HG03520 (cell line): ENCODE data around the gene FER.
A peak's percentile ranks its signal among the peaks of the same experiment; 100 is the strongest.

Experiments used
- ATAC-seq: cut with Tn5 transposase; IDR thresholded peaks from one replicate; pipeline ENCODE4 v1.9.1; 2021; ENCODE audit warnings: mild to moderate bottlenecking, moderate library complexity; ENCODE audit not compliant: unreplicated experiment

Gene FER

GRCh38 chr5:109100971-109101370 lies 353.3 kb downstream of the FER start:
- no peak for ATAC-seq

DNA sequence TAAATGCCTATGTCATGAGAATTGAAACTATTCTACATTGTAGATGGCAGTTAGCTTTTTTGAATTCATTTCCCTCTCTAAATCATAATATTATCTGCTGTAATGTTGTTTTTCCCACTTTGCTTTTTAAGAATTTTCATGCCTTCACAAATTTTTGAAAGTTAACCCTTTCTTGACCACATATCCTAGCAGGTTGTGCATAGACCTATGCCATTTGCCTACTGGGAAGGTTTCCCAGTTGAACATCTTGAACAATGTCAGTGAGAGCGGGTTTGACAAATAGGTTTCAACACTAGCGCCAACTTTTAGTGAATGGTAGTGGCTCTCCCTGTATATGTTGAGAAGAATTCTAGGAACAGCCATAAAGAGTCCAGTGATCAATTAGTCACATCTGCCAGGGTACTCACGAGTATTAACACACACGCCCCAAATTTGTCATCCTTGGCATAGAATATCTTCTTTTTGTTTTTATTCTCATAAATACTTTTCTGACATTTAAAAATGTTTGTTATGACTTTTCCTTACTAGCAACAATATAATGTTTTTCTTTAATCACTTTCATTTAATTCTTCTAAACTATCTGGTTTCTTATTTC lies 354.5 kb downstream of the FER start:
- ATAC-seq = no peak

DNA sequence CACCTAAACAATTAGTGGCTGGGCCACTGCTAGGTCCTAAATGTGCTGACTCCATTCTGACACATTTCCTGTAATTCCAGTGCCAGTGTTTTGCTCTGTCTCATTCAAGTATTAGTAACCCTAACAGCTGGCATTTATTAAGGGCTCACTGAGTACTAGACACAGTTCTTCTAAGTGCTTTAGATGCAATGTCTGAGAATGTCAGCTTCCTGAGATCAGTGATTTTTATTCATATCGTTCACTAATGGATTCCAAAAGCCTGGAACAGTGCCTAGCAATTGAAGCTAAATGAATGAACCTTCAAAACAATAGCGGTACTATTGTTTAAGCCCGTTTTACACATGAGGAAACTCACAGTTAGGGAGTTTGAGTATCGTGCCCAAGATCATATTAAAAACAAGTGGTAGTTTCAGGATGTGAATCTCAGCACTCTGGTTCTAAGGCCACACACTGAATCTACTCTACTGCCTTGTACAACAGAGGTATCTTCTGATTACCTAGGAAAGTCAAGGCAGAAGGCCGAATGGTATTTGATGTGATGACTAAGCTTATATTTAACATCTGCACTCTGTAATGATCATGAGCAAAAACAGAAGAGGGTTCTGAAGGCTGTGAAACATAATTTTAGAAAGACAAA lies 358.1 kb downstream of the FER start:
- ATAC-seq = no peak

GRCh38 chr5:109111680-109112079 lies 364.0 kb downstream of the FER start:
- ATAC-seq = no peak

GRCh38 chr5:109113608-109114007 lies 365.9 kb downstream of the FER start:
- ATAC-seq = no peak

DNA sequence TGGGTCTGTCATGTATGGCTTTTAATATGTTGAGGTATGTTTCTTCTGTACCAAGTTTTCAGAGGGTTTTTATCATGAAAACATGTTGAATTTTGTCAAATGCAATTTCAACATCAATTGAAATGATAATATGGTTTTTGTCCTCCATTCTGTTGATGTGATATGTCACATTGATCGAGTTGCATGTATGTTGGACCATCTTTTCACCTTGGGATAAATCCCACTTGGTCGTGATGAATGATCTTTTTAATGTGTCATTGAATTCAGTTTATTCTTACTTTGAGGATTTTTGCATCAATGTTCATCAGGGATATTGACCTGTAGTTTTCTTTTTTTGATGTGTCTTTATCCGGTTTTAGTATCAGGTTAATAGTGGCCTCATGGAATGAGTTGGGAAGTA lies 373.5 kb downstream of the FER start:
- no peak for ATAC-seq

DNA sequence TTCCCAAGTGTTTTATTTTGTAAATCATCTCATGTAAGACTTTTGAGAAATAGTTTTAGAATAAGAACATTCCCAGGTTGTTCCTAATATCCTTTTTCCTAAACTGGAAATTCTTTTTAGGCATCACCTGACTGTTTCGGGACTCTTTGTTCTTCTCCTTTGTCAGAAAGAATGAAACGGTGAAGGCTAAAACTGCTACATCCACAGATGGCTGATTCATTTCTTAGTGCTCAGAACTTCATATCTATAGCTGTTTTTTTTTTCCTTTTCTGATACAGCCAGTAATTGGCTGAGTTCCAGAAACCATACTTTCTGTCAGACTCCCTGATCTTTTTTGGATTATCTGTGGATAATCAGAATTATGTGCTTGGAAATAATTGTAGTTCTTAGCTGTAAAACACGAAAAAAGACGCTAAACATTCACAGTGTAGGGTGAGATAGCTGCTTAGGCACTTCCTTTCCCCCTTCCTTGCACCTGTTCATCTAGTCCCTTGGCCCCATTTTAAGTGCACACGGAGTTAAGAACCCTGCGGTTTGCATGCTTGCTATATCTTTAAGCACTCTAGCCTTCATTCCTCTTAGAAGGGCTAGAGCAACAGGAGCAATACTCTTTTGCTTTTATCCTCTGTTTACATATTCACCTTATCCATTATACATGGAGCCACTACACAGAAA lies 378.2 kb downstream of the FER start:
- ATAC-seq = no peak

DNA sequence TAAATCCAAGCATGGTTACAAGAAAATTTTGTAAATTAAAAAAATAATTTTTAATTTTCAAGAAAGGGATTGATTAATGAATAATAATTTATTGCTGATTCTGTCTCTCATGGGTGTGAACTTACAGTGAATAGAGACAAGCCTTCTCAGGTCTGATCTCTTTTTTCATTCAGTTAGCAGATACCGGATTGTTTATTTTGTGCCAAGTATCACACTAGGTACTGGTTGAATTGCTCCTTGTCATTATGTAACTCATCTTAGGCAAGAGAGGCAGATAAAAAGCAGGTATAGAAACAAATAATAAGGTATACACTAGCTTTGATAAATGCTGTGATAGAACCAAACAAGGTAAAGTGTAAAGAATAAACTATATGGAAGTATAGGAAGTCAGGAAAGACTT lies 378.8 kb downstream of the FER start:
- ATAC-seq = no peak

DNA sequence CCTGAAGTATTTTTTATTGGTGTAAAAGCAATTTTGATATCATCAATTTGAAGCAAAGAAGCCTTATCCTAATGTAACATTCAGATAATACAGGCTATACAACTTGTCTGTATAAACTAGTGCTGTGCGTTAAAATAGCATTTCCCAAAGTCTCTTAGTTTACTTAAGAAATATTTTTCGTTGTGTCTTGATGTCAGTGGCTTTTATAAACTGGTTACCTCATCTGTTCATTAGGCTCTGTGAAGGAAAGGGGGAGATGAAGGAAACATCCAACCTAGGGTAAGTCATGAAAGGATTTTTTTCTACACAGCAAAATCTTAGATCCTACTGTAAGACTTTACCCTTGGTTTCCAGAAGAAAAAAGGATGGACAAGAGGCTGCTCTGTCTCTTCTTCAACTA lies 389.2 kb downstream of the FER start:
- ATAC-seq = no peak

DNA sequence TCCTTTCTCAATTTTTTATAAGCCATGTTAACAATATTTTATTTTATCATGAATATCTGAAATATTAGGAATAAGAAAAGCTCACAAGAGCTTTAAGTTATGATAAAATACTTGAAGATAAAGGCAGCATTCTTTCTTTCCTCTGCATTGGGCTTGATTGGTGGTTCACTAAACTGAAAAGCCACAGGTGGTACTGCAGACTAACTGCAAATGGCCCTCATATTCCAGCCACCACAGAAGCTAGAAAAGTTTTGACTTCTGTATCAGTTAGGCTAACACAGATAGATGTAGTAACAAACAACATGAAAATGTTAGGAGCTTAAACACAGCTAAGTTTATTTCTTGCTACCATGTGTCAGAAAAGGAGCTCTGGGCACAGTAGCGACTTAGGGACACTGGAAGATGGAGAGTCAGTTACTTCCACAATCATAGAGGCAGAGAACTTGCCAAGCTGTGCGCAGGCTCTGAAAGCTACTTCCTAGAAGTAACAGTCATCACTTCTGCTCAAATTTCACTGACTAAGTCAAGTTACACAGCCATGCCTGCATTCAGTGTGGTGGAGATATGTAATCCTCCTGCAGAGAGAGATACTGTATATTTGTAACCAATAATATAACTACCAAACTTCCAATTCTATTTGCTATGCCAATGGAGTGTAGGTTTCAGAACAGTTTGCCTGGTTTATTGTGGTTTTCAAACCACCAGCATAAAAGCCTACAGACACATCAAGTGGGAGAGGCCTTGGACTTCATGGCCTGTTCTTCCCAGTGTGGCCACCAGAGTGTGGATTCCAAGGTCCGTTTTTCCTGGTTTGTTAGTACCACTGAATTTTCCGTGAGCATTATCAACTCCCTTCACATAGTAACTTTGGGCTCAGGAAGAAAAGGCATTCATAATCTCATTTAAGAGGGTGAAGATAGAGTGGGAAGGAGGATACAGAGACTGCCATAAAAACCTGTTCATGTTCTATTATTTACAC lies 393.8 kb downstream of the FER start:
- ATAC-seq = no peak

DNA sequence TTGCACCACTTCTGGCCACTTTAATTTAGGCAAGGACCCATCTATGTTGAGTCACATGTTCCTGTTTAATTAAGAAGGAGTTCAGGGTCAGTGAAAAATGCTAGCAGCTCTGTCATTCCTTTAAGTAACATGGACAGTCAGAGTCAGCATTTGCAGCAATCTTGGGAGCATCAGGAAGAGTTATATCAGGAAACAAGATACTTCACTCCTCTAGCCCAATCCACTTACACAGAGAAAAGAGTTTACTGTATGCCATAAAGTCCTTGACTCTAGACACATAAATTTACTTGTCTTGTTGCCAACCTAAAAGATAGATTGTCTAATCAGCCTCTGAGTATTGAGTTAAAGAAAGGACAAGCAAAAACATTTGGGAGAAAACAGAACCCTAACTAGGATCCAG lies 395.3 kb downstream of the FER start:
- ATAC-seq = no peak

- ATAC-seq = no peak
Observed at GRCh38 chr5:109145139-109145538, 397.4 kb downstream of the FER start.

GRCh38 chr5:109146591-109146990 lies 398.9 kb downstream of the FER start:
- ATAC-seq = no peak

DNA sequence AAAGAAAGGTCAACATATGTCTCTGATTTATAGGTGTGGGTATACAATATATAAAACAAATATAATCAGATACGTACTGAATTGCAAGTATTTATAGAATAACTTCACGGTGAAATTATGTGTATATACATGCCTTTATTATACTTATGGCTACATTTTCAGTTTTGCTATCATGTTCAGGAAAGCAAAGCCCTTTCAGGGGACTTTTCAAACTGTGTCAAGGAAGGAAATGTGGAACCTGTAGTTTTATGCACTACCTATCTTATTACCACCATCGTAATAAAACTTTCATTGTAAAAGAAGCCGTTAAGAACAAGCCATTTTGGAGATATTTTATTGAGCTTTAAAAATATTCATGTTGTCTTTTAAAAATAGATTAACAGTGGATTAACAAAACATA lies 404.9 kb downstream of the FER start:
- no peak for ATAC-seq

- peak; percentile 69 for ATAC-seq
Observed at GRCh38 chr5:109155625-109156024, 407.9 kb downstream of the FER start.

- no peak for ATAC-seq
Observed at GRCh38 chr5:109156885-109157284, 409.2 kb downstream of the FER start.

DNA sequence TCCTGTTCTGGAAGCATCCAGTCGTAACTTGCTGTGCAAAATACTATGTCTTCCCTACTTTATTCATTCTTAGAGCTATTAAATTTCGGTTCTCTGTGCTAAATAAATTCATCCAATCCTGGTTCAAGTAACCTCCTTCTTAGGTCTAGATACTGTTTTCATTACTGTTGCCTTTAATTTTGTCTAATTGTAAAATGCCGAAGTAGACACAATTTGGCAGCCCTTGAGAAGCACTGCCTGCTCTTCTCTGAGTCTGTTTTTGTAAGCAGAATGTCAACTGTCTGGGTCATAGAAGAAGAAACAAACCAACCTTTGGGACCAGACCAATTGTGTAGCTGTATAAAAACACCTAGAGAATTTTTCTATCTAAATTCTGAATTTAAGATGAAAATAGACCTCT lies 412.8 kb downstream of the FER start:
- ATAC-seq = no peak

DNA sequence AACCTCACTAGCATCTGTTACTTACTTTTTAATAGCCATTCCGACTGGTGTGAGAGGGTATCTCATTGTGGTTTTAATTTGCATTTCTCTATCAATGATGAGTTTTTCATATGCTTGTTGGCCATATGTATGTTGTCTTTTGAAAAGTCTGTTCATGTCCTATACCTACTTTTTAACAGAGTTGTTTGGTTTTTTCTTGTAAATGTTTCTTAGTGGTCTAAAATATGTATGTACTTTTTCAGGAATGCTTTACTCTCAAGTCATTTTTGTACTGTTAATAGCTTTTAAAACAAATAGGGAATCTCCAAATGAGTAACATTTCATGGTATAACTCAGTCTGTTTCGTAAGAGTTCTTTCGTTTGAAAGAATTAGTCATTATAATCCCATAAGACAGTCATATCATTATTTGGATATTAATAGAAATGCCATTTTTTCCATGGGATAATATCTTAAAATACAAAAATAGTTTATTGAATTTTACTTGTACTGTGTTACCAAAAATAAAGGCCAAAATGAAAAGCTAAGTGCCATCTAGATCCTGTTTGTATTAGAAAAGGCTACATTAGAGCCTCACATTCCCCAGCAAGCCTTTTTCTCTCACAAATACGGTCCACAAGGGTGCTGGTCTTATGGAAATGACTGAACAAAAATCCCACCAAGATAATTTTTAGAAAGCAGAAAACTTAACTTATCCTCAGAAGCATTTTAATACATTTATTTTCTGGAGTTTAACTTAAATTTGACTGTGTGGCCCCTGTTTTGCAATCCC lies 414.4 kb downstream of the FER start:
- peak; percentile 77 for ATAC-seq

- no peak for ATAC-seq
Observed at GRCh38 chr5:109163336-109163735, 415.6 kb downstream of the FER start.

DNA sequence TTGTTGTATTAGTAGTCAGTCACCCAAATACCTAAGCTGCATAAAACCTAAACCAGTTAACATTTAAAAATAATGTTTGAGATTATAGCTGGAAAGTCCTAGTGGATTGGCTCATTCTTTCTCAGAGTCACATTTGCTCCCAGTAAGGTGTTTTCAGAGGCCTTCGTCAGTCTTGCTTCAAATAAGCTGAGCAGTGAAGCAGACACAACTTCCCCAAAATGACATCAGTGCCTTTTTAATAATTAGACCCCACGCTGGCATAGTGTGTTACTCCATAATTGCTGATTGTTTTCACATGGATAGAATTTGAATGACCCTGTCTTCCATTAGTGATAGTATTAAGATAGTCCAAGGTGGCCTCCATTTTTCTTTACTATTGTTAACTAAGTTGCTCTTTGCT lies 416.3 kb downstream of the FER start:
- ATAC-seq = no peak

- no peak for ATAC-seq
Observed at GRCh38 chr5:109167586-109167985, 419.9 kb downstream of the FER start.
